OCI-LY3 (cell line): ENCODE data around the gene ADGRV1.
A peak's percentile ranks its signal among the peaks of the same experiment; 100 is the strongest.

Source experiments
- H2AFZ ChIP-seq: fragments of 200-600, 300-600 bp; shearing (Covaris generic); 2 replicates; pipeline ENCODE4 v1.6.0; 2014; ENCODE audit warnings: antibody characterized with exemption, low read depth, low read length
- H3K27ac ChIP-seq: fragments of 200-600, 300-600 bp; sonication (generic); 2 replicates; pipeline ENCODE4 v1.5.1; 2014; ENCODE audit warnings: mild to moderate bottlenecking, low read length, moderate library complexity, mixed read lengths
- H3K27me3 ChIP-seq: fragments of 200-600, 300-600 bp; sonication (generic); 2 replicates; pipeline ENCODE4 v1.6.1; 2014; ENCODE audit warnings: low read depth, low read length, mixed read lengths
- H3K36me3 ChIP-seq: fragments of 200-600, 300-600 bp; sonication (generic); replicated peaks from 2 replicates; pipeline ENCODE3; 2014; ENCODE audit warnings: low read depth, low read length, mixed read lengths
- H3K4me1 ChIP-seq: fragments of 300-600, 200-600 bp; sonication (generic); 2 replicates; pipeline ENCODE4 v1.6.1; 2014; ENCODE audit warnings: low read length, mixed read lengths
- H3K4me2 ChIP-seq: fragments of 200-600, 300-600 bp; sonication (generic); 2 replicates; pipeline ENCODE4 v1.6.1; 2014; ENCODE audit warnings: low read length, mixed read lengths
- H3K4me3 ChIP-seq: fragments of 300-600, 200-600 bp; sonication (generic); 2 replicates; pipeline ENCODE4 v1.5.1; 2014; ENCODE audit warnings: antibody characterized with exemption, mild to moderate bottlenecking, low read length, moderate library complexity
- H3K79me2 ChIP-seq: fragments of 300-600, 200-600 bp; shearing (Covaris generic); 2 replicates; pipeline ENCODE4 v1.6.1; 2014; ENCODE audit warnings: mild to moderate bottlenecking, low read length, mixed read lengths
- H3K9ac ChIP-seq: fragments of 300-600, 200-600 bp; shearing (Covaris generic); 2 replicates; pipeline ENCODE4 v1.6.0; 2014; ENCODE audit warnings: mild to moderate bottlenecking, low read length, moderate library complexity
- H3K9me3 ChIP-seq: fragments of 200-600, 300-600 bp; shearing (Covaris generic); 2 replicates; pipeline ENCODE4 v1.6.1; 2014; ENCODE audit warnings: low read length, mixed read lengths; ENCODE audit not compliant: insufficient read depth
- H4K20me1 ChIP-seq: fragments of 200-600, 300-600 bp; sonication (generic); 2 replicates; pipeline ENCODE4 v1.6.1; 2016; ENCODE audit warnings: low read length, mixed read lengths; ENCODE audit not compliant: insufficient read depth
- CTCF ChIP-seq: fragments of 200-600, 300-600 bp; sonication (generic); IDR thresholded peaks from 2 replicates; pipeline ENCODE4 v1.5.1; 2014; ENCODE audit warnings: antibody characterized with exemption, low read length, low read depth
- EZH2phosphoT487 ChIP-seq: fragments of 200-600 bp; shearing (Covaris generic); IDR thresholded peaks from 2 replicates; pipeline ENCODE4 v1.6.1; 2018; ENCODE audit warnings: antibody characterized with exemption, mixed run types, low read depth

ADGRV1 gene

DNA sequence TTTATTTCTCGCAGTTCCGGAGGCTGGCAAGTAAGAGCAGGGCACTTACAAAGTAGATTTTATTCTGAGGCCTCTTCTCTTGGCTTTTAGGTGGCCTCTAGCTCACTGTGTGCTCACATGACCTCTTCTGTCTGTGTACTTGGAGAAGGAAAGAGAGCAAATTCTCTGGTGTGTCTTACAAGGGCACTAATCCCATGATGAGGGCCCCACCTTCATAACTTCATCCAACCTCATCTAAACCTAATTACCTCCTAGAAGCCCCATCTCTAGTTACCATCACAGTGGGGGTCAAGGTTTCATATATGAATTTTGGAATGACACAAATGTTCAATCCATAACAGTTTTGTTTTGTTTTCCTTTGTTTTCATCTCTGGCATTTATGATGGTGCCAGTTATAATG lies 376.1 kb downstream of the ADGRV1 start:
- Histone ChIP-seq H3K9ac (no peak overlapping the region), H3K4me2 (no peak overlapping the region), H3K79me2 (no peaks in the 10 kb centered on the region), H3K4me3 (no peak overlapping the region), H4K20me1 (no peaks in the 10 kb centered on the region), H3K9me3 (no peaks in the 10 kb centered on the region), H2AFZ (no peak overlapping the region), H3K27ac (no peak overlapping the region), H3K36me3 (no peaks in the 10 kb centered on the region), H3K4me1 (no peaks in the 10 kb centered on the region), H3K27me3 (0 out of 2 replicates have a peak, but pooled peaks cover 2% of the 10 kb centered on the region)
- no peak for TF ChIP-seq CTCF
- no peak for TF ChIP-seq EZH2phosphoT487

DNA sequence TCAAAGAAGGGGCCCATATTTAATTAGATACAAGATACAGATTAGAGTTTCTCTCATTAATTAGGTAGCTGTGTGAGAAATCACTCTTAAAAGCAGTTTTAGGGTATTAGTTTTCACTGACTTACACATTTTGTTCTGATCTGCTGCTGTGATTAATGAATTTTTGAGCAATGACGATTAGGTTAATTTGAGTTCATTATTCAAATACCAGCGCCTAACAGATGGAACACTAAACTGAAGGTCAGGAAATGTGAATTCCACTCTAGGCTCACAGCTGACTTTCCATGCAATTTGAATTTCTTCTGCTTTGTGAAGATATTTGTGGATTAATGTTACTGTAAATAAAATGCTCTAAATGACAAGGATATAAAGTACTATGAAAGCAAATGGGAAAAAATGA lies 380.6 kb downstream of the ADGRV1 start:
- Histone ChIP-seq H3K4me3 (no peak overlapping the region), H3K27ac (no peak overlapping the region), H3K9me3 (no peaks in the 10 kb centered on the region), H3K4me1 (peaks cover 11% of the 10 kb centered on the region), H3K36me3 (no peaks in the 10 kb centered on the region), H3K79me2 (no peaks in the 10 kb centered on the region), H2AFZ (no peak overlapping the region), H3K4me2 (no peak overlapping the region), H3K9ac (no peak overlapping the region), H3K27me3 (no peaks in the 10 kb centered on the region), H4K20me1 (no peaks in the 10 kb centered on the region)
- TF ChIP-seq EZH2phosphoT487 (no peak), CTCF (no peak)

DNA sequence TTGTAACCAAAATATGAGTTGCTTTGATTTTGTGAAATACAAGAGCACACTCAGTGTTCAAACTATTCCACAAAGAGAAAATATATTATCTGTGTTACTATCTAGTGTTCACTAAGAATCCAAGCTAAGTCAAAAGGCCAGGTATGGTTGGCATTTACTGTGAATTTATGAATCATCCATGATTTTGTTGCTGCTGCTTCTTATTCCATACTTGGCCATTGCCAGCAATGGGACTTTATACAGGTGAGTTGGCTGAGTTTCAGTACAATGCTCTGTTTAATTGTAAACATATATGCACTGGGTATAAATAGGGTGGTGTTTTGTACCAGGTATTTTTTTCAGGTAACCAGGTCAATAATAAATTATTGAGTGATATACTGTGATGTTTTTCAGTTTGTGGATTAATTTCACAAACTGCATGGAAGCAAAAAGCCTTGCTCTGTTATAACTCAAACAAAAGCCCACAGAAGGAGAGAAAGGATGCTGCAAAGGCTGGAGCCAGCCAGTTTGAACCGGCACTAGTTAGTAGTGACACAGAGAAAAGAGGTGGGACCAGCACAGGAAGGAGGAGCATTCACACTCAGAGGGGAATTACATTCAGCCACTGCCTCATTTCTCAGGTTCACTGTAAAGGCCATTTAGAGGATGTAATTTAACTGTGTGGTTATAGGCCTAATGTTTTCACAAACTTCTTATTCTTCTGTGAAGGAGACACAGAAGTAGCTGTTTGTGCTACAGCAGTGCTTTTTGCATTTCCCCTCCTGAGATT lies 381.8 kb downstream of the ADGRV1 start:
- Histone ChIP-seq H4K20me1 (no peaks in the 10 kb centered on the region), H3K79me2 (no peaks in the 10 kb centered on the region), H3K27ac (no peak overlapping the region), H3K27me3 (no peaks in the 10 kb centered on the region), H3K4me2 (peak overlapping the region; percentile 32), H2AFZ (peak overlapping the region; percentile 52; the same call in 1 of the 2 replicates), H3K36me3 (no peaks in the 10 kb centered on the region), H3K9ac (no peak overlapping the region), H3K9me3 (no peaks in the 10 kb centered on the region), H3K4me1 (peaks cover 11% of the 10 kb centered on the region), H3K4me3 (no peak overlapping the region)
- TF ChIP-seq CTCF, result no peak
- no peak for TF ChIP-seq EZH2phosphoT487

- H3K4me1 ChIP-seq, result peaks cover 11% of the 10 kb centered on the region
- H3K27ac ChIP-seq, result no peak overlapping the region
- no peaks in the 10 kb centered on the region for H3K9me3 ChIP-seq
- H3K79me2 ChIP-seq, result no peaks in the 10 kb centered on the region
- no peaks in the 10 kb centered on the region for H3K36me3 ChIP-seq
- no peaks in the 10 kb centered on the region for H4K20me1 ChIP-seq
- H3K9ac ChIP-seq, result no peak overlapping the region
- H3K27me3 ChIP-seq, result no peaks in the 10 kb centered on the region
- H3K4me3 ChIP-seq, result no peak overlapping the region
- peak overlapping the region; percentile 32; the same call in 1 of the 2 replicates for H3K4me2 ChIP-seq
- TF ChIP-seq CTCF (no peak), EZH2phosphoT487 (no peak)
- H2AFZ ChIP-seq, result peak overlapping the region; percentile 28; the same call in 1 of the 2 replicates
Observed at GRCh38 chr5:90941002-90941720, 382.6 kb downstream of the ADGRV1 start.
